ENCODE results near the gene GLOD5.

DNA sequence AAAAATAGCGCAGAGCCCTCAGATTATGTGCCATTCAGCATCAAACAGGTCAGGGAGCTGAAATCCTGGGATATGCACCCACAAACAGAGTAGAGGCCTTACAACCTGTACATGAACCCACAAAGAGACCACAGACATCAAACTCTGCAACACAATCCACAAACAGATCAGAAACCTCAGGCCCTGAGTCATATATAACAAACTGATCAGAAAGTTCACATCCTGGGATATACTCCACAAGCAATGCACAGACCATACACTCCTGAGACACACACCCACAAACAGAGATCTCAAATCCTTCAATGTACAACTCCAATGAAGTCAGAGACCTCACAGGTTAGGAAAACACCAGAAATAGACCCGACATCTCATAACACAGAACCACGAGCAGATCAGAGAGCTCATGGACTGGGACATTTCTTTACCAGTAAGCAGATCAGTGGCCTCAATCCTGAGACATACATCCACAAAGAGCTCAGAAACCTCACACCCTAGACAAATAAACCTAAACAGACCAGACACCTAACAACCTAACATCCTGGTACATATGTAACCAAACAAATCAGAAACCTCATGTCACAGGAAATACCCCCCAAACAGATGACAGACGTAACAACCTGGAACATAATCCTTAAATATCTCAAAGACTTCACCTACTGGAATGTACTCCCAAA is 40.8 kb upstream of the GLOD5 start:
- TF ChIP-seq EP300 (IDR thresholded peaks at IDR 0.05) (no peak), CTCF (IDR thresholded peaks at IDR 0.05) (no peak)
